Endodermal cell (in vitro differentiated cells): Measurements from ENCODE around the gene WRNIP1. TPM values are rescaled to one million over a fixed set of nuclear protein-coding genes. Genes with fewer than 3 reads are reported as not detected.

Experiments
- DNase-seq: peaks from one replicate; pipeline ENCODE4 v3.0.0-alpha.2; 2017
- H3K27ac ChIP-seq: 2 replicates; pipeline ENCODE4 v1.5.1; 2013; ENCODE audit warnings: mild to moderate bottlenecking, low read depth, low read length, moderate library complexity
- H3K27me3 ChIP-seq: 2 replicates; pipeline ENCODE4 v1.6.1; 2013; ENCODE audit warnings: mild to moderate bottlenecking, low read length, moderate library complexity; ENCODE audit not compliant: insufficient read depth, control insufficient read depth, poor library complexity, severe bottlenecking
- H3K36me3 ChIP-seq: 2 replicates; pipeline ENCODE4 v1.7.0; 2013; ENCODE audit warnings: mild to moderate bottlenecking, low read length, moderate library complexity; ENCODE audit not compliant: control insufficient read depth, insufficient read depth
- H3K4me1 ChIP-seq: one replicate; pipeline ENCODE4 v1.7.0; 2013; ENCODE audit warnings: low read length; ENCODE audit not compliant: control insufficient read depth, insufficient read depth
- H3K4me3 ChIP-seq: 2 replicates; pipeline ENCODE4 v1.5.1; 2013; ENCODE audit warnings: mild to moderate bottlenecking, low read length, moderate library complexity
- H3K9ac ChIP-seq: 2 replicates; pipeline ENCODE4 v1.6.1; 2013; ENCODE audit warnings: mild to moderate bottlenecking, low read length, moderate library complexity; ENCODE audit not compliant: poor library complexity, severe bottlenecking; ENCODE audit errors: extremely low read depth
- H3K9me3 ChIP-seq: 2 replicates; pipeline ENCODE4 v1.6.1; 2013; ENCODE audit warnings: mild to moderate bottlenecking, low read length, moderate library complexity; ENCODE audit not compliant: control insufficient read depth
- H3K27ac Mint-ChIP-seq: 2 replicates; pipeline ENCODE4 v1.8.0; 2020; ENCODE audit warnings: mixed read lengths
- H3K27me3 Mint-ChIP-seq: 2 replicates; pipeline ENCODE4 v1.8.0; 2021; ENCODE audit warnings: mild to moderate bottlenecking, mixed read lengths; ENCODE audit not compliant: insufficient read depth
- H3K36me3 Mint-ChIP-seq: 2 replicates; pipeline ENCODE4 v1.8.0; 2020; ENCODE audit warnings: low read depth, mixed read lengths
- H3K4me1 Mint-ChIP-seq: 2 replicates; pipeline ENCODE4 v1.8.0; 2020; ENCODE audit warnings: mixed read lengths
- H3K4me3 Mint-ChIP-seq: 2 replicates; pipeline ENCODE4 v1.8.0; 2020; ENCODE audit warnings: mild to moderate bottlenecking, moderate library complexity, mixed read lengths
- H3K9me3 Mint-ChIP-seq: 2 replicates; pipeline ENCODE4 v1.8.0; 2020; ENCODE audit warnings: mild to moderate bottlenecking, mixed read lengths
- CTCF ChIP-seq: fragments of 200-600 bp; sonication (generic); conservative IDR thresholded peaks from 2 replicates; pipeline ENCODE4 v1.5.0; 2021; ENCODE audit warnings: antibody characterized with exemption, mild to moderate bottlenecking
- WGBS, 2 experiments: methylation state at CpG; one replicate each; pipeline versions ENCODE4 v1.1.5 to v1.1.7; 2013; ENCODE audit warnings: missing lambda C conversion rate in 2 of 2, mixed read lengths in 1 of 2; ENCODE audit not compliant: insufficient coverage in 1 of 2, insufficient read length in 1 of 2; 5-methylcytosine and 5-hydroxymethylcytosine counted together
- total RNA-seq, 2 donors: library from RNA; stranded (reverse); fragmentation: NEBNext Ultra II Directional in 1 of 2; extraction: Animal tissue kit (Norgen Biotek cat#: 25700) in 1 of 2; gene quantifications; 2 replicates in 1 of 2; 3 replicates in 1 of 2; pipeline ENCODE4 v1.2.1, GENCODE V29; 2021

WRNIP1 gene
- total RNA-seq, 2 donors from 2014 or later: 30.8 to 33.2 TPM

- peaks cover 6% of the 10 kb centered on the region for H3K27me3 Mint-ChIP-seq
- H3K4me3 ChIP-seq: no peak overlapping the region
- H3K9me3 Mint-ChIP-seq: no peaks in the 10 kb centered on the region
- H3K27ac ChIP-seq: no peak overlapping the region
- H3K27me3 ChIP-seq: no peaks in the 10 kb centered on the region
- no peak overlapping the region for H3K4me3 Mint-ChIP-seq
- no peak overlapping the region for H3K9ac ChIP-seq
- no peaks in the 10 kb centered on the region for H3K4me1 ChIP-seq
- TF ChIP-seq CTCF: no peak
- H3K4me1 Mint-ChIP-seq: peaks cover under 1% of the 10 kb centered on the region
- H3K9me3 ChIP-seq: no peaks in the 10 kb centered on the region
- no peak overlapping the region for H3K27ac Mint-ChIP-seq
- DNase-seq: no peak
- WGBS, 2 experiments: no CpG with 5 or more reads among the region's 1 CpG
- H3K36me3 ChIP-seq: no peaks in the 10 kb centered on the region
- no peaks in the 10 kb centered on the region for H3K36me3 Mint-ChIP-seq
Observed at GRCh38 chr6:2754911-2755310, 10.3 kb upstream of the WRNIP1 start.

GRCh38 chr6:2755456-2755855 is 9.7 kb upstream of the WRNIP1 start:
- DNase-seq: no peak
- no peak for TF ChIP-seq CTCF
- Mint-ChIP-seq H3K9me3 (no peaks in the 10 kb centered on the region), H3K36me3 (no peaks in the 10 kb centered on the region), H3K27me3 (peaks cover 6% of the 10 kb centered on the region), H3K27ac (no peak overlapping the region), H3K4me3 (no peak overlapping the region), H3K4me1 (no peaks in the 10 kb centered on the region)
- Histone ChIP-seq H3K4me3 (no peak overlapping the region), H3K27ac (no peak overlapping the region), H3K4me1 (no peaks in the 10 kb centered on the region), H3K36me3 (no peaks in the 10 kb centered on the region), H3K9ac (no peak overlapping the region), H3K27me3 (no peaks in the 10 kb centered on the region), H3K9me3 (no peaks in the 10 kb centered on the region)
- 92 to 100% methylated on average over 2 to 3 of the region's 3 CpGs for WGBS, 2 experiments

GRCh38 chr6:2756241-2756640 is 9.0 kb upstream of the WRNIP1 start:
- no peak overlapping the region for H3K4me3 Mint-ChIP-seq
- Histone ChIP-seq H3K27ac (no peak overlapping the region), H3K9me3 (no peaks in the 10 kb centered on the region), H3K27me3 (no peaks in the 10 kb centered on the region), H3K4me3 (no peak overlapping the region), H3K4me1 (no peaks in the 10 kb centered on the region), H3K9ac (no peak overlapping the region), H3K36me3 (no peaks in the 10 kb centered on the region)
- 86% methylated on average over 2 of the region's 2 CpGs; no CpG with 5 or more reads in 1 of the 2 experiments for WGBS, 2 experiments
- no peaks in the 10 kb centered on the region for H3K4me1 Mint-ChIP-seq
- no peaks in the 10 kb centered on the region for H3K9me3 Mint-ChIP-seq
- H3K27ac Mint-ChIP-seq: no peak overlapping the region
- TF ChIP-seq CTCF: no peak
- no peaks in the 10 kb centered on the region for H3K36me3 Mint-ChIP-seq
- no peak for DNase-seq
- peaks cover 4% of the 10 kb centered on the region for H3K27me3 Mint-ChIP-seq
